HG03045 (cell line): ENCODE measurements around the gene COASY.
"Not testable (repeated sequence)": the region's sequence is repeated elsewhere in the genome, so short reads cannot be mapped to it uniquely, and the experiment has no call there.

Experiments used
- ATAC-seq: cut with Tn5 transposase; IDR thresholded peaks from one replicate; pipeline ENCODE4 v1.9.1; 2021; ENCODE audit warnings: mild to moderate bottlenecking, moderate library complexity; ENCODE audit not compliant: unreplicated experiment

The COASY gene

GRCh38 chr17:42531455-42532354 lies 30.2 kb upstream of the COASY start:
- no peak for ATAC-seq

DNA sequence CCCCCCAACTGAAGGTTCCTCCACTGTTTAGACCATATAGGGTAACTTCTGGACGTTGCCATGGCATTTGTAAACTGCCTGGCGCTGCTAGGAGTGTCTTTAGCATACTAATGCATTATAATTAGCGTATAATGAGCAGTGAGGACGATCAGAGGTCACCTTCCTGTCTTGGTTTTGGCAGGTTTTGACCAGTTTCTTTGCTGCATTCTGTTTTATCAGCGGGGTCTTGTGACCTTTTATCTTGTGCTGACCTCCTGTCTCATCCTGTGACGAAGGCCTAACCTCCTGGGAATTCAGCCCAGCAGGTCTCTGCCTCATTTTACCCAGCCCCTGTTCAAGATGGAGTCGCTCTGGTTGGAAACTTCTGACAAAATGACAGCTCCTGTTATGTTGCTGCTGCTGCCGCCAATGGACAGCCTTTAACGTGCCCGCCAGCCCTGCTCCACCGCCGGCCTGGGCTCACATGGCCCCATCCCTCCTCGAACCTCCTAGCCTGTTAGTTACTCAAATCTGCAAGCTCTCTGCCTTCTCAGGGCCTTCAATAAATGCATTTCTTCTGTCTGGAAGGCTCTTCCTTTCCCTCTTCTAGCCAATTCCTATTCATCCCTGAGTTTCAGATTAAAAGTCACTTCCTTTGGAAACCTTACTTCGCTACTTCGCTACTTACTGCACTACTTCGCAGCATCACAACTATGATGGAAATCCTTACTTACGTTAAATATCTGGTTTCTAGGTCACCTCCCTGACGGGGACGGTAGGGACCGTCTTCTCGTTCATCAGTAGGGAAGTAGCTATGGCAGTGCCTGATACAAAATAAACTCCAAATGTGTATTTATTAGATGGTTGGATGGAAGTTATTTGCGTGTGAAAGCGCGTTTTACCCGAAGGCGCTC lies 26.5 kb upstream of the COASY start:
- ATAC-seq: no peak

- peak; percentile 89 for ATAC-seq
These were observed 25.9 kb upstream of the COASY start, which contains the start of gene NAGLU for GRCh38 chr17:42536048-42536371. TSS of gene NAGLU (plus strand) at chr17:42536241. CDS start at chr17:42536273, 32 bp downstream.

DNA sequence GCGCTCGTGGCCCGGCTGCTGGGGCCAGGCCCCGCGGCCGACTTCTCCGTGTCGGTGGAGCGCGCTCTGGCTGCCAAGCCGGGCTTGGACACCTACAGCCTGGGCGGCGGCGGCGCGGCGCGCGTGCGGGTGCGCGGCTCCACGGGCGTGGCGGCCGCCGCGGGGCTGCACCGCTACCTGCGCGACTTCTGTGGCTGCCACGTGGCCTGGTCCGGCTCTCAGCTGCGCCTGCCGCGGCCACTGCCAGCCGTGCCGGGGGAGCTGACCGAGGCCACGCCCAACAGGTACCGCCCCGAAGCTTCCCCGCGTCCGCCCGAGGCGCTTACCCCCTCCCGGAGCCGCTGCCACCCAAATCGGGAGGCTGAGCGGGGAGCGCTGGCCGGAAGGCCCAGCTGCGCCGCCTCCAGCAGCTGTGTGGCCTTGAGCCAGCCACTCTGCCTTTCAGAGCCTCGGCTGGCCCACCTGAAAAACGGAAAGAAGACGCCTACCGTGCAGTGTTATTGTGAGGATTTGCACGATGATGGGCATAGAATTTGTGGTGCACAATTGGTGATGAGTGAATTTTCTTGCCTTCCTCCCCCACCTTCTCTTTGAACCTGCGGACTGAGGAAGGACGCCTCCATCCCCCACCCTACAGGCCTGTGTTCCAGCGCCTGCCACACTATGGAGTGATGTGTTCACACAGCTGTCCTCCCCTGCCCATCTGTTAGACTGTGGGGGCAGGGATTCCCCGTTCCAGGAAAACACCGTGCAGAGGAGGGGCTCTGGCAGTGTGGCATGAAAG lies 25.4 kb upstream of the COASY start:
- peak; percentile 58 for ATAC-seq

GRCh38 chr17:42537156-42537805 lies 24.7 kb upstream of the COASY start:
- ATAC-seq: no peak

GRCh38 chr17:42537826-42538451 lies 24.0 kb upstream of the COASY start:
- no peak for ATAC-seq

GRCh38 chr17:42538482-42538881 lies 23.5 kb upstream of the COASY start:
- ATAC-seq: no peak

DNA sequence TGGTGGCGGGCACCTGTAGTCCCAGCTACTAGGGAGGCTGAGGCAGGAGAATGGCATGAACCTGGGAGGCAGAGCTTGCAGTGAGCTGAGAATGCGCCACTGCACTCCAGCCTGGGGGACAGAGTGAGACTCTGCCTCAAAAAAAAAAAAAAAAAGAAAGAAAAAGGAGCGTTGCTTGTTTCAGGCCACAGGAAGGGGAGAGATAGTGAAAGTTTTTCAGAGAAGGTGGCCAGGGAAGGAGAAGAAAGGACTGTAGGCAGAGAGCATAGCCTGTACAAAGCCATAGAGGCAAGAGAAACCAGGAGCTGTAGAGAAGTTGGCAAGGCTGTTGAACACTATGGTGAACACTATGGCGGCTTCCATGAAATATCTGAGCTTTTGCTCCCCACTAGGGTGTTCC lies 21.4 kb upstream of the COASY start:
- not testable (repeated sequence) for ATAC-seq

DNA sequence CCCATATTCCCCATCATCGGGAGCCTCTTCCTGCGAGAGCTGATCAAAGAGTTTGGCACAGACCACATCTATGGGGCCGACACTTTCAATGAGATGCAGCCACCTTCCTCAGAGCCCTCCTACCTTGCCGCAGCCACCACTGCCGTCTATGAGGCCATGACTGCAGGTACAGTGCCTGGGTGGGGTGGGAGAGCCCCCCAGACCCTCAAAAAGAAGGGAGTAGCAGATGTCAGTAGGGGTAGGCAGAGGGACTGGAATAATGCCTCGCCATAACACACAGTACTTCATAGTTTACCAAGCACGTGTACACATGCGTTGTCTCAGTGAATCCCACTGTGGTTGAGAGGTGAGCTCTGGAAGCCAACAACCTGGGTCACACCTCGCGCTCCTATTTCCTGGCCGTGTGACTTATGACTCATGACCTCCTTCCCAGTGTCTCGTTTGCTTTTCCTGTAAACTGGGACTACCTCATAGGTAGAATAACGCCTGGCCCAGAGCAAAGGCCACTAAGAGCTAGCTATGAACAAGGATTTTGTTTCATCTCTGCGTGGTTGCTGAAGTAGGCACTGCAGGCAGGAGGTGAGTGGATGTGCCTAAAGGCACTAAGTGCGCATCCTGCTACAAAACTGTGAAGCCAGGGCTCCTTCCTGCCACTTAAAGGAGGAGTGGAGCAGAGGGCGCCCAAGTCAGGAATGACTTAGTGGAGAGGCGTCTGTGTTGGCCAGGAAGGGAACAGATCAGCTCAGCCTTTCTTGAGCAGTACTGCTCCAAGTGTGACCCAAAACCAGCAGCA lies 20.7 kb upstream of the COASY start:
- ATAC-seq: no peak

DNA sequence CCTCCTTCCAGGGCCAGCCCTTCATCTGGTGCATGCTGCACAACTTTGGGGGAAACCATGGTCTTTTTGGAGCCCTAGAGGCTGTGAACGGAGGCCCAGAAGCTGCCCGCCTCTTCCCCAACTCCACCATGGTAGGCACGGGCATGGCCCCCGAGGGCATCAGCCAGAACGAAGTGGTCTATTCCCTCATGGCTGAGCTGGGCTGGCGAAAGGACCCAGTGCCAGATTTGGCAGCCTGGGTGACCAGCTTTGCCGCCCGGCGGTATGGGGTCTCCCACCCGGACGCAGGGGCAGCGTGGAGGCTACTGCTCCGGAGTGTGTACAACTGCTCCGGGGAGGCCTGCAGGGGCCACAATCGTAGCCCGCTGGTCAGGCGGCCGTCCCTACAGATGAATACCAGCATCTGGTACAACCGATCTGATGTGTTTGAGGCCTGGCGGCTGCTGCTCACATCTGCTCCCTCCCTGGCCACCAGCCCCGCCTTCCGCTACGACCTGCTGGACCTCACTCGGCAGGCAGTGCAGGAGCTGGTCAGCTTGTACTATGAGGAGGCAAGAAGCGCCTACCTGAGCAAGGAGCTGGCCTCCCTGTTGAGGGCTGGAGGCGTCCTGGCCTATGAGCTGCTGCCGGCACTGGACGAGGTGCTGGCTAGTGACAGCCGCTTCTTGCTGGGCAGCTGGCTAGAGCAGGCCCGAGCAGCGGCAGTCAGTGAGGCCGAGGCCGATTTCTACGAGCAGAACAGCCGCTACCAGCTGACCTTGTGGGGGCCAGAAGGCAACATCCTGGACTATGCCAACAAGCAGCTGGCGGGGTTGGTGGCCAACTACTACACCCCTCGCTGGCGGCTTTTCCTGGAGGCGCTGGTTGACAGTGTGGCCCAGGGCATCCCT lies 18.5 kb upstream of the COASY start:
- ATAC-seq: no peak

DNA sequence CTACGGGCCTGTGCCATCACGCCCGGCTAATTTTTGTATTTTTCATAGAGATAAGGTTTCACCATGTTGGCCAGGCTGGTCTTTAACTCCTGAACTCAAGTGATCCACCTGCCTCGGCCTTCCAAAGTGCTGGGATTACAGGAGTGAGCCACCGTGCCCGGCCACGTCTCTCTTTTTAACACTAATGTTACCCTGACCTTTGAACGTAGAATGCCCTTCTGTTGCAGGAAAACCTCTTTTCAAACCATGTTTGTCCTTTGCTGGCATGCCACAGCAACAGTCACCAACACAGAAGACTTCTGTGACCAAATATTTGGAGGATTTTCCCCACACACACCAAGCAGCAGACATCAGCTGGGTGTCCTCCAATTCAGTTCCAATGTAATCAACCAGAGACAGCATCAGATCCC lies 17.1 kb upstream of the COASY start:
- ATAC-seq: no peak

GRCh38 chr17:42545755-42546505 lies 16.0 kb upstream of the COASY start:
- ATAC-seq: not testable (repeated sequence)

- ATAC-seq: no peak
These were observed 14.9 kb upstream of the COASY start for GRCh38 chr17:42547001-42547461.

DNA sequence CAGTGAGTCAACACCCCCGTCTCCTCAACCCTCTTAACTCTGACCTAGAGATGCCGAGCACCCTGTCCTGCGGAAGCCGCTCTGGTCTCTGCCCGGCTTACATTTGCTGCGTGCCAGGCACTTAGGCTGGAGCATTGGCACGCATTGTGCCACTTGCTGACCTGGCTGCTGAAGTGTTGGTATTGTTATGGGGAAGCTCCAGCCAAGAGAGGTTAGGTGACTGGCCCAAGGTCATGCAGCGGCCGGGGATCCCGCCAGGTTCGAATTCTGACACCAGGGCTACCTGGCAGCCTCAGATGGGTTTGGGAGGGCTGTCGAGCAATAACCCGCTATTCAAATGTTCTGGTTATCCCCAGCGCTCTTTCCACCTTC lies 14.3 kb upstream of the COASY start:
- ATAC-seq: no peak

- ATAC-seq: peak; percentile 54
These were observed 13.7 kb upstream of the COASY start for GRCh38 chr17:42548070-42548837.

DNA sequence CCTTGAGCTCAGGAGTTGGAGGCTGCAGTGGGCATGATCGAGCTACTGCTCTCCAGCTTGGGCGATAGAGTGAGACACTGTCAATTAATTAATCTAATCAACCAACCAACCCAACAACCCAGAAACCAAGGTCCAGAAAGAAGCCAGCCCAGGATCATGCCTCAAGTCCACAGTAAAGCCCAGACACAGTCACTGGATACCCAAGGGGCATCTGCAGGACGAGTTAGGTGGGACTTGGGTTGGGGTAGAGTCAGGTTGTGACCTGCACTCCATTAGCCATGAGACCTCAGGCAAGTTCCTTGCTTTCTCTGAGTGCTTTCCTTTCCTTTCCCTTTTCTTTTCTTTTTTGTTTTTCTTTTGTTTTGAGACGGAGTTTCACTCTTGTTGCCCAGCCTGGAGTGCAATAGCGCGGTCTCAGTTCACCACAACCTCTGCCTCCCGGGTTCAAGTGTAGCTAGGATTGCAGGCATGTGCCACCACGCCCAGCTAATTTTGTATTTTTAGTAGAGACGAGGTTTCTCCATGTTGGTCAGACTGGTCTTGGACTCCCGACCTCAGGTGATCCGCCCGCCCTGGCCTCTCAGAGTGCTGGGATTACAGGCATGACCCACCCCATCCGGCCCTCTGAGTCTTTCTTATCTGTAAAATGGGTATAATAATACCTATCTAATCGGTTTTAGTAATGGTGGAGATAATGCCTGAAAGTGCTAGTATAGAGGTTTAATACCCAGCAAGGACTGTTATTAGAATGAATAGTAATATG lies 12.8 kb upstream of the COASY start:
- ATAC-seq: no peak
